Smooth muscle cell of the brain vasculature (primary cell): ENCODE results near the gene DCTN2.
"Not testable (repeated sequence)": the region's sequence is repeated elsewhere in the genome, so short reads cannot be mapped to it uniquely, and the experiment has no call there.

Source experiments
- DNase-seq: peaks from one replicate; pipeline ENCODE4 v3.0.0-alpha.2; 2012; ENCODE audit warnings: low read depth, low spot score

The DCTN2 gene

GRCh38 chr12:57528176-57528575 lies 18.8 kb downstream of the DCTN2 start:
- DNase-seq = no peak

GRCh38 chr12:57527184-57527583 lies 19.8 kb downstream of the DCTN2 start:
- no peak for DNase-seq

GRCh38 chr12:57526477-57527126 lies 20.4 kb downstream of the DCTN2 start:
- no peak for DNase-seq

- DNase-seq = no peak
Measured at GRCh38 chr12:57525615-57526383, 21.2 kb downstream of the DCTN2 start.

GRCh38 chr12:57524814-57525614 lies 22.0 kb downstream of the DCTN2 start:
- DNase-seq = no peak

- no peak for DNase-seq
Measured at GRCh38 chr12:57523706-57524614, 23.0 kb downstream of the DCTN2 start.

GRCh38 chr12:57522887-57523705 lies 23.9 kb downstream of the DCTN2 start:
- no peak for DNase-seq

- no peak for DNase-seq
Measured at GRCh38 chr12:57522011-57522886, 24.7 kb downstream of the DCTN2 start, which contains the start of gene MBD6. Gene MBD6, plus strand, starts transcription at chr12:57522824. Its CDS starts 1,480 bp downstream, at chr12:57524304.

- no peak for DNase-seq
Measured at GRCh38 chr12:57521525-57522010, 25.4 kb downstream of the DCTN2 start.

- peak; percentile 95 for DNase-seq
Measured at GRCh38 chr12:57520053-57520818, 26.8 kb downstream of the DCTN2 start, which contains the start of gene DDIT3. Gene DDIT3, minus strand, starts transcription at chr12:57520514. Its CDS starts 3,108 bp downstream, at chr12:57517406.

- no peak for DNase-seq
Measured at GRCh38 chr12:57519796-57520052, 27.3 kb downstream of the DCTN2 start.

- DNase-seq = no peak
Measured at GRCh38 chr12:57518920-57519795, 27.8 kb downstream of the DCTN2 start.

GRCh38 chr12:57518176-57518919 lies 28.6 kb downstream of the DCTN2 start:
- no peak for DNase-seq

GRCh38 chr12:57517718-57518117 lies 29.3 kb downstream of the DCTN2 start:
- DNase-seq = not testable (repeated sequence)

- DNase-seq = no peak
Measured at GRCh38 chr12:57517187-57517586, 29.8 kb downstream of the DCTN2 start.

- DNase-seq = no peak
Measured at GRCh38 chr12:57516617-57517153, 30.3 kb downstream of the DCTN2 start.
